Esophagus squamous epithelium (tissue), 5 donors: ENCODE data around the gene ITSN2. TPM values are rescaled to one million over a fixed set of nuclear protein-coding genes. Genes with fewer than 3 reads are reported as not detected.

Source experiments
- DNase-seq: peaks from one replicate; lab custom pipeline; 2025; lab: John Stamatoyannopoulos, UW
- H3K27ac ChIP-seq, 4 donors: fragments of 200-600 bp; sonication (generic); one replicate each; pipeline ENCODE4 v1.5.1; 2016 to 2019; ENCODE audit warnings: mild to moderate bottlenecking in 1 of 4
- H3K27me3 ChIP-seq, 4 donors: fragments of 200-600 bp; sonication (generic); 1 replicate in 3 of 4; 2 replicates in 1 of 4; pipeline versions ENCODE4 v1.5.1 to v1.6.0; 2017 to 2021; ENCODE audit warnings: antibody characterized with exemption in 1 of 4
- H3K36me3 ChIP-seq, 3 donors: fragments of 200-600 bp; sonication (generic); one replicate each; pipeline ENCODE4 v1.5.1; 2016 to 2019
- H3K4me1 ChIP-seq, 3 donors: fragments of 200-600 bp; sonication (generic); one replicate each; pipeline ENCODE4 v1.5.1; 2017 to 2019
- H3K4me3 ChIP-seq, 4 donors: fragments of 200-600 bp; sonication (generic); 1 replicate in 3 of 4; 2 replicates in 1 of 4; pipeline ENCODE4 v1.5.1; 2016 to 2019; ENCODE audit warnings: mild to moderate bottlenecking in 2 of 4, moderate library complexity in 1 of 4
- H3K9me3 ChIP-seq, 3 donors: fragments of 200-600 bp; sonication (generic); one replicate each; pipeline ENCODE4 v1.5.1; 2016 to 2019
- POLR2A ChIP-seq, 4 donors: fragments of 450-650 bp; IDR thresholded peaks; one replicate each; pipeline ENCODE4 v1.6.1; 2017; ENCODE audit warnings: antibody characterized with exemption in 4 of 4, mild to moderate bottlenecking in 4 of 4, moderate library complexity in 3 of 4
- WGBS, 2 donors: methylation state at CpG; one replicate each; pipeline ENCODE4 v1.1.5; 2018; 5-methylcytosine and 5-hydroxymethylcytosine counted together
- intact Hi-C: fragments of 100-400 bp; cut with DNase I; formaldehyde crosslinking; loops from one replicate; pipeline ENCODE4 v1.15.0; 2022
- total RNA-seq, 4 donors: library from RNA; depleted of rRNA; stranded (reverse); fragments of >200 nt; gene quantifications; one replicate each; pipeline ENCODE4 v1.1.0, GENCODE V29; 2016
- TF ChIP-seq, protein P1 (sequence below), 6 experiments: fragments of 450-650 bp in 4 of 6; fragments of 200-600 bp in 2 of 6; sonication (generic) in 2 of 6; IDR thresholded peaks; one replicate each; pipeline ENCODE4 v1.5.1; 2016 to 2019; ENCODE audit warnings: antibody characterized with exemption in 6 of 6, mild to moderate bottlenecking in 4 of 6, moderate library complexity in 4 of 6
- donor health status: DM: yes; HTN: yes; CAD: no.

The ITSN2 gene
- total RNA-seq, 4 donors from 2014 or later = 58.3 to 98.0 (median 65.3) TPM

DNA sequence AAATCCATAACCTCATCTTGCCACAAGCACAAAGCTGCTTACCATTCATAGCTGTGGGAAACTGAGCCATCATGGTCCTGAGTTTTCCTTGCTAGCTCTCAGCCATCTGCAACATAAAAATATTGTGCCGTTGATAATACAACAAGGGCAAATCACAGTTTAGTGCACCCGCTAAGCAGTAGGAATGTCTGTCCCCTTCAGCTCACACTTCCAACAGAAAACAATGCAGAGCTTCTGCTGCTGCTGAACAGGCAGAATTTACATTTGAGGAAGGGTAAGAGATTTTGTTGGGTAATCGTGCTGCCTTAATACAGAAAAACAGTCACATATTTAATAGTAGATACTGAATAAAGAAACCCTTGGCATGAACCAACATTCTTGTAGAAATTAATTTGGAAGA is 32.3 kb downstream of the ITSN2 start:
- Histone ChIP-seq H3K4me3 (no peak overlapping the region), H3K27me3 (no peaks in the 10 kb centered on the region), H3K9me3 (no peaks in the 10 kb centered on the region), H3K4me1 (peaks cover 0 to 45% (median 6%) of the 10 kb centered on the region in 3 donors), H3K27ac (no peak overlapping the region), H3K36me3 (peaks cover 0 to 20% (median 4%) of the 10 kb centered on the region in 3 donors)
- DNase-seq = no peak
- intact Hi-C loops = no loop called here
- TF ChIP-seq, protein P1, sequence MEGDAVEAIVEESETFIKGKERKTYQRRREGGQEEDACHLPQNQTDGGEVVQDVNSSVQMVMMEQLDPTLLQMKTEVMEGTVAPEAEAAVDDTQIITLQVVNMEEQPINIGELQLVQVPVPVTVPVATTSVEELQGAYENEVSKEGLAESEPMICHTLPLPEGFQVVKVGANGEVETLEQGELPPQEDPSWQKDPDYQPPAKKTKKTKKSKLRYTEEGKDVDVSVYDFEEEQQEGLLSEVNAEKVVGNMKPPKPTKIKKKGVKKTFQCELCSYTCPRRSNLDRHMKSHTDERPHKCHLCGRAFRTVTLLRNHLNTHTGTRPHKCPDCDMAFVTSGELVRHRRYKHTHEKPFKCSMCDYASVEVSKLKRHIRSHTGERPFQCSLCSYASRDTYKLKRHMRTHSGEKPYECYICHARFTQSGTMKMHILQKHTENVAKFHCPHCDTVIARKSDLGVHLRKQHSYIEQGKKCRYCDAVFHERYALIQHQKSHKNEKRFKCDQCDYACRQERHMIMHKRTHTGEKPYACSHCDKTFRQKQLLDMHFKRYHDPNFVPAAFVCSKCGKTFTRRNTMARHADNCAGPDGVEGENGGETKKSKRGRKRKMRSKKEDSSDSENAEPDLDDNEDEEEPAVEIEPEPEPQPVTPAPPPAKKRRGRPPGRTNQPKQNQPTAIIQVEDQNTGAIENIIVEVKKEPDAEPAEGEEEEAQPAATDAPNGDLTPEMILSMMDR (IDR thresholded peaks at IDR 0.05) = no peak
- no peak for TF ChIP-seq POLR2A (IDR thresholded peaks at IDR 0.05)
- 56 to 69% methylated on average over 3 of the region's 3 CpGs for WGBS, 2 donors

DNA sequence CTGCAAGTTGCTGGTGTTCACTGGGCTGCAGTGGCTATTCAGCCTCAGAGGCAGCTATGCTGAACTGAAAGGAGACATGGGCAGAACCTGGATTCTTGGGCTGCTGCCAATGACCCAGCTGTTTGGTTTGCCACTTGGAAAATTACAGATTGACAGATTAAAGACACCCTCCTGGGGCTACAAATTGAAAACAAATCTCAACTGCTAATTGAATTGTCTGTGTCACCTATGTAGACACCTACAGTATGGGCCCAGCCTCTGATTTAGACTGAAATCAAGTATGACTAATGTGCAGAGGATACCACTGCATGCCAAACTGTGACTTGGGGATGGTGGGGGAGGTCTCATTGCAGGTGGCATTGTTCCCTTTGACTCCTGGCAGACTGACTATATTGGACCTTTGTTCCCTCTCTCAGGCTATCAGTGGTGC is 42.8 kb downstream of the ITSN2 start:
- no peak for DNase-seq
- intact Hi-C loops = no loop called here
- Histone ChIP-seq H3K27ac (no peak overlapping the region), H3K4me3 (no peak overlapping the region), H3K4me1 (peaks cover 0 to 3% (median 0%) of the 10 kb centered on the region in 3 donors), H3K9me3 (no peaks in the 10 kb centered on the region), H3K27me3 (no peaks in the 10 kb centered on the region), H3K36me3 (peaks cover 0 to 8% (median 0%) of the 10 kb centered on the region in 3 donors)
- TF ChIP-seq POLR2A (IDR thresholded peaks at IDR 0.05) = no peak
- TF ChIP-seq, protein P1 (IDR thresholded peaks at IDR 0.05) = no peak

DNA sequence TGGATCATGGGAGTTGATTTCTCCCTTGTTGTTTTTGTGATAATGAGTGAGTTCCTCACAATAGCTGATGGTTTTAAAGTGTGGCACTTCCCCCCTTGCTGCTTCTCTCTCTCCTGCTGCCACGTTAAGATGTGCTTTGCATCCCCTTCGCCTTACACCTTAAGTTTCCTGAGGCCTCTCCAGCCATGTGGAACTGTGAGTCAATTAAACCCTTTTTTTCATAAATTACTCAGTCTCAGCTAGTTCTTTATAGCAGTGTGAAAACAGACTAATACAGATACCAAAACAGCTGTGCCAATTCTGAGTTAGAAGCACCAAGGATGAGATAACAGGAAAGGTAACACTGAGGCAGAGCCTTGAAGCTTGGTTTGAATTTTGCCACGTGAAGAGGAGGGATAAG is 44.7 kb downstream of the ITSN2 start:
- DNase-seq = no peak
- Histone ChIP-seq H3K27ac (no peak overlapping the region), H3K27me3 (no peaks in the 10 kb centered on the region), H3K4me1 (peaks cover 0 to 3% (median 0%) of the 10 kb centered on the region in 3 donors), H3K4me3 (no peak overlapping the region), H3K9me3 (no peaks in the 10 kb centered on the region), H3K36me3 (peaks cover 0 to 26% (median 0%) of the 10 kb centered on the region in 3 donors)
- WGBS, 2 donors = 69 to 79% methylated on average over 3 of the region's 3 CpGs
- no peak for TF ChIP-seq POLR2A (IDR thresholded peaks at IDR 0.05)
- TF ChIP-seq, protein P1 (IDR thresholded peaks at IDR 0.05) = no peak
- intact Hi-C loops = no loop called here

DNA sequence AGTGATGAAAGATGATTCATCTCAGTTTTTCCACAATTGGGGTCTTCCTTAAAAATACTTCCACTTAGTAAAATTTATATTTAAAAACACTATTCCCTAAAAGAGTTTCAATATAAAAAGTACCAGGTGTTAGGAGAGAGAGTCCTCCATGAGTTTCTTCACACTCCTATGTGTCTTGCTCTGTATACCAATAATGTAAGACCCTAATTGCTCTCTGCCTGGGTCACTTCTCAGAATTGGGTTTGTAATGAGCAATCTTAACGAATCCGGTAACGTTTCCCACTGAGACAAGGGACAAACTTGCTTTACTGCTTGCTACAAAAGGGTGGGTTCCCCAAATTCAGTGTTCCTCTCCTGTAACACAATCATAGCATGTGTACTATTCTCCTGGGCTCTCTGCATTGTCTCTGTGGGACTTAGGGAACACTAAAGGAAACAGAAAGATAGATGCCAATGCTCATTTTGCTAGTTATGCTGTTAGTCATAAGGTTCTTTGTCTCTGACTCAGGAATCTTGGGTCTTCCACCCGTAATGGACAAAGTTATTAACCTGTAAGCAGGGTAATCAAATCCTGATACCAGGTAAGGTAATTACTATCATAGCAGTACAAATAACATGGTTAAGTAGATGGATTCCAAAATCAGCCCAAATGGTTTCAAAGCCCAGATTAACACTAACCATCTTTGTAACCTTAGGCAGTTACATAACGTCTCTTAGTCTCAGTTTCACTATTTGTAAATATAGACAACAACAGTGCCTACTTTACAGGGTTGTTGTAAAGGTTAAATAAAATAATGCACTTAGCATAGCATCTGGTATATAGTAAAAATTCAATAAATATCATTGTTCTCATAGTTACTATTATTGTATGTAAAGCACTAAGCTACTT is 46.3 kb downstream of the ITSN2 start:
- WGBS, 2 donors = 71 to 75% methylated on average over 5 of the region's 5 CpGs
- H3K9me3 ChIP-seq = no peaks in the 10 kb centered on the region
- TF ChIP-seq, protein P1 (IDR thresholded peaks at IDR 0.05) = no peak
- TF ChIP-seq POLR2A (IDR thresholded peaks at IDR 0.05) = no peak
- DNase-seq = no peak
- peaks cover 0 to 35% (median 0%) of the 10 kb centered on the region in 3 donors for H3K36me3 ChIP-seq
- no peak overlapping the region for H3K27ac ChIP-seq
- no peak overlapping the region for H3K4me3 ChIP-seq
- intact Hi-C loops = no loop called here
- no peaks in the 10 kb centered on the region for H3K27me3 ChIP-seq
- H3K4me1 ChIP-seq = peaks cover 0 to 3% (median 0%) of the 10 kb centered on the region in 3 donors

DNA sequence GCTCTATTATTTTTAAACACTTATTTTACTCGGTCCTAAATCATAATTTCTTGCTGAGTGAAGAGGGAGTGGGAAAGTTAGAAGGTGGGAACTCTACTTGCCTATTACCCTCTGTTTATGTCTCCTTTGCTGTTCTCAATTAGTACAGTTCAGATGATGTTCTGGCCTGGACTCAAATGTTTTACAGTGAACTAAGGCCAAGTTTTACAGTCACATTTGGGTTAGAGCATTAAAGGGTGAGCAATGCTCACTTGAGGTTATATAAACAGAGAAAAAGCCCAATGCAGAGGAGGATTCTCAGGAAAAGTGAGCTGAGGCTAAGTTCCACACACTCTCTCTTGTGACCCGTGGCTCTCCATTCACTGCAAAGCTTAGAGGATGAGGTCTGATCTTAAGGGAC is 52.4 kb downstream of the ITSN2 start:
- TF ChIP-seq, protein P1 (IDR thresholded peaks at IDR 0.05) = no peak
- no peak for TF ChIP-seq POLR2A (IDR thresholded peaks at IDR 0.05)
- no peak overlapping the region for H3K4me3 ChIP-seq
- H3K27ac ChIP-seq = no peak overlapping the region
- H3K36me3 ChIP-seq = peaks cover 0 to 87% (median 0%) of the 10 kb centered on the region in 3 donors
- WGBS, 2 donors = 68 to 86% methylated on average over 2 of the region's 2 CpGs
- H3K9me3 ChIP-seq = no peaks in the 10 kb centered on the region
- no peak for DNase-seq
- peaks cover 0 to 13% (median 0%) of the 10 kb centered on the region in 3 donors for H3K4me1 ChIP-seq
- intact Hi-C loops = no loop called here
- no peaks in the 10 kb centered on the region for H3K27me3 ChIP-seq
